ENCODE measurements around the gene PROB1.

DNA sequence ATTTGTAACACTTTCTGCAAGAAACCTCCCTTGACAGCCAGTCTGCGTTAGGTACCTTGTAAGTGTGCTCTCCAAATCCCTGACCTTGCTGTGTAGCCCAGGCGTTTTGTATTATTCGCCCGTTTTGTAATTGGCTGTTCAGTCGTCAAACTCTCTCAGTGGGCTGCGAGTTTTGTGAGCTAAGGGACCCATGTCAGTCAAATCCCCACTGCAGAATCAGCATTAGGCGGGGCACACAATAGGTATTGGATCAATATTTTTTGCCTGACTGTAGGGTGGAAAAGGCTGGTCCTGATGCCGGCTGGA lies 43.8 kb upstream of the PROB1 start:
- TF ChIP-seq, protein P1, sequence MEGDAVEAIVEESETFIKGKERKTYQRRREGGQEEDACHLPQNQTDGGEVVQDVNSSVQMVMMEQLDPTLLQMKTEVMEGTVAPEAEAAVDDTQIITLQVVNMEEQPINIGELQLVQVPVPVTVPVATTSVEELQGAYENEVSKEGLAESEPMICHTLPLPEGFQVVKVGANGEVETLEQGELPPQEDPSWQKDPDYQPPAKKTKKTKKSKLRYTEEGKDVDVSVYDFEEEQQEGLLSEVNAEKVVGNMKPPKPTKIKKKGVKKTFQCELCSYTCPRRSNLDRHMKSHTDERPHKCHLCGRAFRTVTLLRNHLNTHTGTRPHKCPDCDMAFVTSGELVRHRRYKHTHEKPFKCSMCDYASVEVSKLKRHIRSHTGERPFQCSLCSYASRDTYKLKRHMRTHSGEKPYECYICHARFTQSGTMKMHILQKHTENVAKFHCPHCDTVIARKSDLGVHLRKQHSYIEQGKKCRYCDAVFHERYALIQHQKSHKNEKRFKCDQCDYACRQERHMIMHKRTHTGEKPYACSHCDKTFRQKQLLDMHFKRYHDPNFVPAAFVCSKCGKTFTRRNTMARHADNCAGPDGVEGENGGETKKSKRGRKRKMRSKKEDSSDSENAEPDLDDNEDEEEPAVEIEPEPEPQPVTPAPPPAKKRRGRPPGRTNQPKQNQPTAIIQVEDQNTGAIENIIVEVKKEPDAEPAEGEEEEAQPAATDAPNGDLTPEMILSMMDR (IDR thresholded peaks at IDR 0.05; ENCODE audit: control extremely low read depth in 1 of 3, insufficient read depth in 1 of 3, low read depth in 1 of 3, low read length in 3 of 3), result no peak
- TF ChIP-seq TAF1 (IDR thresholded peaks at IDR 0.05; ENCODE audit: low read depth, low read length), result no peak
